Ishikawa (cell line): ENCODE data around the gene ATRAID.

Source experiments
- CEBPB ChIP-seq: IDR thresholded peaks from 2 replicates; pipeline ENCODE4 v1.6.1; 2012
- CREB1 ChIP-seq: IDR thresholded peaks from 2 replicates; pipeline ENCODE4 v1.6.1; 2012; ENCODE audit warnings: low read depth
- EGR1 ChIP-seq: IDR thresholded peaks from 2 replicates; pipeline ENCODE4 v1.6.1; 2012
- EP300 ChIP-seq: IDR thresholded peaks from 2 replicates; pipeline ENCODE4 v1.6.1; 2012; ENCODE audit warnings: borderline replicate concordance
- MAX ChIP-seq: IDR thresholded peaks from 2 replicates; pipeline ENCODE4 v1.6.1; 2012
- NFIC ChIP-seq: IDR thresholded peaks from 2 replicates; pipeline ENCODE4 v1.6.1; 2012
- RAD21 ChIP-seq: IDR thresholded peaks from 2 replicates; pipeline ENCODE4 v1.6.1; 2012; ENCODE audit warnings: low read depth
- REST ChIP-seq: IDR thresholded peaks from 2 replicates; pipeline ENCODE4 v1.6.1; 2012; ENCODE audit warnings: low read depth, mild to moderate bottlenecking
- TAF1 ChIP-seq: IDR thresholded peaks from 2 replicates; pipeline ENCODE4 v1.6.1; 2012; ENCODE audit warnings: low read depth, mild to moderate bottlenecking
- TCF12 ChIP-seq: IDR thresholded peaks from 2 replicates; pipeline ENCODE4 v1.6.1; 2012; ENCODE audit warnings: low read depth
- TEAD4 ChIP-seq: IDR thresholded peaks from 2 replicates; pipeline ENCODE4 v1.6.1; 2012
- USF1 ChIP-seq: IDR thresholded peaks from 2 replicates; pipeline ENCODE4 v1.6.1; 2012
- YY1 ChIP-seq: IDR thresholded peaks from 2 replicates; pipeline ENCODE4 v1.6.1; 2012; ENCODE audit warnings: low read depth

GRCh38 chr2:27222407-27222806, 10.6 kb downstream of the ATRAID start:
- TF ChIP-seq TEAD4: no peak
- TF ChIP-seq TCF12: no peak
- no peak for TF ChIP-seq YY1
- TF ChIP-seq EGR1: no peak
- no peak for TF ChIP-seq CEBPB
- TF ChIP-seq EP300: no peak
- TF ChIP-seq RAD21: no peak
- TF ChIP-seq USF1: no peak
- TF ChIP-seq MAX: no peak
- TF ChIP-seq CREB1: no peak
- no peak for TF ChIP-seq TAF1
- TF ChIP-seq REST: no peak
- TF ChIP-seq NFIC: no peak
